GM19035 (cell line): Measurements from ENCODE around the gene TNFSF9.

Experiments used
- ATAC-seq: cut with Tn5 transposase; IDR thresholded peaks from one replicate; pipeline ENCODE4 v1.9.1; 2021; ENCODE audit not compliant: unreplicated experiment

Gene TNFSF9

GRCh38 chr19:6530386-6531162 lies at the start of gene TNFSF9:
Gene TNFSF9 (plus strand): TSS chr19:6531026. CDS start chr19:6531037, 11 bp downstream.
- peak; percentile 38 for ATAC-seq

- ATAC-seq: peak; percentile 67
Measured at GRCh38 chr19:6481541-6482342, 49.1 kb upstream of the TNFSF9 start, which contains the start of gene DENND1C. Gene DENND1C (minus strand): TSS chr19:6481787. CDS start chr19:6481695, 92 bp downstream.

GRCh38 chr19:6482343-6482686 lies 48.5 kb upstream of the TNFSF9 start:
- ATAC-seq: no peak

- ATAC-seq: no peak
Measured at GRCh38 chr19:6483235-6483634, 47.6 kb upstream of the TNFSF9 start.

- no peak for ATAC-seq
Measured at GRCh38 chr19:6484230-6484629, 46.6 kb upstream of the TNFSF9 start.

GRCh38 chr19:6484831-6485230 lies 46.0 kb upstream of the TNFSF9 start:
- ATAC-seq: no peak

- peak; percentile 72 for ATAC-seq
Measured at GRCh38 chr19:6489278-6490061, 41.4 kb upstream of the TNFSF9 start.

- ATAC-seq: no peak
Measured at GRCh38 chr19:6490134-6490533, 40.7 kb upstream of the TNFSF9 start.

GRCh38 chr19:6491802-6492592 lies 38.8 kb upstream of the TNFSF9 start:
- no peak for ATAC-seq

- no peak for ATAC-seq
Measured at GRCh38 chr19:6494438-6495036, 36.3 kb upstream of the TNFSF9 start.

GRCh38 chr19:6495947-6496346 lies 34.9 kb upstream of the TNFSF9 start:
- no peak for ATAC-seq

GRCh38 chr19:6498294-6499036 lies 32.4 kb upstream of the TNFSF9 start:
- ATAC-seq: no peak

- ATAC-seq: no peak
Measured at GRCh38 chr19:6499052-6499790, 31.6 kb upstream of the TNFSF9 start.

- no peak for ATAC-seq
Measured at GRCh38 chr19:6500837-6501739, 29.7 kb upstream of the TNFSF9 start.

- no peak for ATAC-seq
Measured at GRCh38 chr19:6501740-6502648, 28.8 kb upstream of the TNFSF9 start, which contains the start of gene TUBB4A. Gene TUBB4A (minus strand): TSS chr19:6502309. CDS start chr19:6502212, 97 bp downstream.

GRCh38 chr19:6503407-6504201 lies 27.2 kb upstream of the TNFSF9 start:
- no peak for ATAC-seq
